GM12878 (cell line): Measurements from ENCODE around the gene MALRD1. TPM values are rescaled to one million over a fixed set of nuclear protein-coding genes. Genes with fewer than 3 reads are reported as not detected.

ENCODE experiments used
- ATAC-seq: fragments of 200-7000 bp; cut with Tn5 transposase; 3 replicates; pipeline ENCODE4 v1.9.1; 2020; ENCODE audit warnings: mild to moderate bottlenecking, moderate library complexity
- BruUV-seq: library from RNA; stranded (reverse); fragments of 400-500 nt; replicated peaks from 2 replicates; lab custom pipeline; 2021; lab: Mats Ljungman, UMichigan
- CTCF ChIA-PET: fragments of 300-600 bp; sonication (Branson Sonifier 250); formaldehyde crosslinking; extraction: SDS; loops from one replicate; lab custom pipeline; 2021; ENCODE audit warnings: inconsistent platforms; lab: Yijun Ruan, JAX
- POLR2A ChIA-PET: fragments of 350-600 bp; formaldehyde crosslinking; extraction: SDS; loops from one replicate; lab custom pipeline; 2021; ENCODE audit warnings: inconsistent platforms; lab: Charles Lee
- RAD21 ChIA-PET: fragments of 300-600 bp; sonication (Branson Sonifier 250); formaldehyde crosslinking; loops from one replicate; lab custom pipeline; 2023; ENCODE audit warnings: antibody characterized with exemption; ENCODE audit not compliant: unreplicated experiment; lab: Charles Lee
- SMC1A ChIA-PET: fragments of 300-600 bp; sonication (Branson Sonifier 250); formaldehyde crosslinking; loops from one replicate; lab custom pipeline; 2023; ENCODE audit not compliant: unreplicated experiment, uncharacterized antibody; lab: Charles Lee
- DNase-seq: peaks from one replicate; pipeline ENCODE4 v3.0.0-alpha.2; 2011; ENCODE audit warnings: low read depth, low spot score
- FAIRE-seq: peaks from 3 replicates; lab custom pipeline; 2011; peaks lifted over from hg19 to GRCh38; lab: Jason Lieb, UNC
- H2AFZ ChIP-seq: 2 replicates; pipeline ENCODE4 v1.6.0; 2011; ENCODE audit warnings: low read depth, low read length, control low read depth; ENCODE audit not compliant: control insufficient read depth
- H3K27ac ChIP-seq: 2 replicates; pipeline ENCODE4 v1.5.1; 2011; ENCODE audit warnings: control low read depth; ENCODE audit not compliant: control insufficient read depth, insufficient read depth
- H3K27me3 ChIP-seq, 2 experiments: replicated peaks in 1 of 2; 2 replicates each; pipeline versions ENCODE4 v1.6.0 to v1.6.1; 2011; ENCODE audit warnings: low read length in 1 of 2; ENCODE audit not compliant: control insufficient read depth in 2 of 2, insufficient read depth in 2 of 2
- H3K36me3 ChIP-seq, 2 experiments: 2 replicates each; pipeline ENCODE4 v1.5.1; 2011; ENCODE audit warnings: low read length in 1 of 2; ENCODE audit not compliant: control insufficient read depth in 2 of 2, insufficient read depth in 2 of 2
- H3K4me1 ChIP-seq: 2 replicates; pipeline ENCODE4 v1.6.1; 2011; ENCODE audit warnings: mild to moderate bottlenecking, low read length, moderate library complexity, mixed read lengths; ENCODE audit not compliant: control insufficient read depth, insufficient read depth
- H3K4me2 ChIP-seq: 2 replicates; pipeline ENCODE4 v1.6.0; 2011; ENCODE audit warnings: control low read depth; ENCODE audit not compliant: control insufficient read depth, insufficient read depth
- H3K4me3 ChIP-seq: fragments of 200-600 bp; sonication (generic); 2 replicates; pipeline ENCODE4 v1.5.1; 2016
- H3K79me2 ChIP-seq: 2 replicates; pipeline ENCODE4 v1.6.0; 2011; ENCODE audit warnings: low read length; ENCODE audit not compliant: control insufficient read depth, insufficient read depth
- H3K9ac ChIP-seq: 2 replicates; pipeline ENCODE4 v1.8.0; 2011; ENCODE audit warnings: low read length, control low read depth, mixed read lengths; ENCODE audit not compliant: control insufficient read depth, insufficient read depth
- H3K9me3 ChIP-seq: replicated peaks from 3 replicates; pipeline ENCODE4 v1.5.1; 2011; ENCODE audit warnings: mild to moderate bottlenecking, low read length; ENCODE audit not compliant: control insufficient read depth, insufficient read depth
- H4K20me1 ChIP-seq: 2 replicates; pipeline ENCODE4 v1.6.0; 2011; ENCODE audit not compliant: control insufficient read depth, insufficient read depth
- CBFB ChIP-seq: IDR thresholded peaks from 2 replicates; pipeline ENCODE4 v1.6.1; 2016; ENCODE audit warnings: antibody characterized with exemption, low read depth
- CREB1 ChIP-seq: IDR thresholded peaks from 2 replicates; pipeline ENCODE4 v1.6.1; 2012; ENCODE audit warnings: low read depth, mild to moderate bottlenecking, inconsistent platforms
- HSF1 ChIP-seq: fragments of 150-350 bp; IDR thresholded peaks from 2 replicates; pipeline ENCODE4 v1.6.1; 2014; ENCODE audit warnings: mild to moderate bottlenecking, low read depth, low read length
- KAT2A ChIP-seq: conservative IDR thresholded peaks from 2 replicates; pipeline ENCODE4 v1.6.1; 2011; ENCODE audit warnings: low read depth, low read length; ENCODE audit not compliant: control insufficient read depth
- KDM1A ChIP-seq: fragments of 200-600 bp; sonication (generic); IDR thresholded peaks from 2 replicates; pipeline ENCODE4 v1.6.1; 2016; ENCODE audit warnings: borderline replicate concordance
- NR2F1 ChIP-seq: fragments of 450-650 bp; conservative IDR thresholded peaks from 2 replicates; pipeline ENCODE4 v1.6.1; 2017; ENCODE audit warnings: mild to moderate bottlenecking
- SP1 ChIP-seq: IDR thresholded peaks from one replicate; pipeline ENCODE4 v1.6.1; 2011; ENCODE audit warnings: low read depth, low read length
- SPI1 ChIP-seq: IDR thresholded peaks from 2 replicates; pipeline ENCODE4 v1.6.1; 2011; ENCODE audit warnings: low read depth, mild to moderate bottlenecking, low read length, moderate library complexity, borderline replicate concordance; ENCODE audit not compliant: insufficient read depth
- STAT1 ChIP-seq: fragments of 450-650 bp; conservative IDR thresholded peaks from 2 replicates; pipeline ENCODE4 v1.6.1; 2014; ENCODE audit warnings: antibody characterized with exemption, mild to moderate bottlenecking
- STAT3 ChIP-seq: IDR thresholded peaks from 2 replicates; pipeline ENCODE4 v1.6.1; 2011; ENCODE audit warnings: low read depth, low read length, improper control_type of control experiment
- WGBS: methylation state at CpG from one replicate; pipeline ENCODE4 v1.1.6; 2016; ENCODE audit warnings: low lambda C conversion rate; ENCODE audit not compliant: insufficient replicate concordance, insufficient coverage; ENCODE audit errors: missing lambda C conversion rate; 5-methylcytosine and 5-hydroxymethylcytosine counted together
- in situ Hi-C: fragments of 300-500 bp; cut with MboI; formaldehyde crosslinking; loops from 9 replicates; pipeline ENCODE4 v1.14.3; 2018; ENCODE audit warnings: mixed read lengths
- intact Hi-C: fragments of 100-400 bp; cut with micrococcal nuclease; formaldehyde crosslinking; loops from one replicate; pipeline ENCODE4 v1.14.2; 2022; ENCODE audit not compliant: unreplicated experiment
- polyA plus RNA-seq, 11 experiments: library from polyadenylated mRNA; depleted of rRNA in 4 of 11; unstranded in 6 of 11; stranded (reverse) in 5 of 11; fragments of >200 nt; fragmentation: Nextera tagmentation in 4 of 11; fragmentation: Illumina TruSeq in 1 of 11; extraction: Ambion mirVana in 4 of 11; extraction: Trizol in 1 of 11; gene quantifications; 1 replicate in 1 of 11; 2 replicates in 10 of 11; pipeline versions ENCODE4 v1.2.1 to v1.2.3, GENCODE V29; 2011 to 2016; ENCODE audit warnings: inconsistent platforms in 2 of 11, missing spikeins in 2 of 11, low read depth in 1 of 11
- total RNA-seq, 4 experiments: library from RNA; depleted of rRNA in 3 of 4; stranded (reverse); fragments of >200 nt in 3 of 4; fragmentation: Illumina TruSeq in 1 of 4; extraction: Trizol in 1 of 4; gene quantifications; 2 replicates each; pipeline versions ENCODE4 v1.2.1 to v1.2.3, GENCODE V29; 2013 to 2021
- TF ChIP-seq, protein P1 (sequence below): IDR thresholded peaks from 2 replicates; pipeline ENCODE4 v1.6.1; 2012; ENCODE audit warnings: low read depth, low read length, improper control_type of control experiment
- TF ChIP-seq, protein P2 (sequence below): fragments of 150-350 bp; IDR thresholded peaks from 2 replicates; pipeline ENCODE4 v1.6.1; 2016; ENCODE audit warnings: low read depth, low read length

Gene MALRD1
- total and polyA plus RNA-seq, 10 of the 15 experiments (the other 5 are each of a cell fraction or from before 2014, with no cell fraction given), result 0.12 to 6.6 (median 0.26) TPM; not detected in 2

DNA sequence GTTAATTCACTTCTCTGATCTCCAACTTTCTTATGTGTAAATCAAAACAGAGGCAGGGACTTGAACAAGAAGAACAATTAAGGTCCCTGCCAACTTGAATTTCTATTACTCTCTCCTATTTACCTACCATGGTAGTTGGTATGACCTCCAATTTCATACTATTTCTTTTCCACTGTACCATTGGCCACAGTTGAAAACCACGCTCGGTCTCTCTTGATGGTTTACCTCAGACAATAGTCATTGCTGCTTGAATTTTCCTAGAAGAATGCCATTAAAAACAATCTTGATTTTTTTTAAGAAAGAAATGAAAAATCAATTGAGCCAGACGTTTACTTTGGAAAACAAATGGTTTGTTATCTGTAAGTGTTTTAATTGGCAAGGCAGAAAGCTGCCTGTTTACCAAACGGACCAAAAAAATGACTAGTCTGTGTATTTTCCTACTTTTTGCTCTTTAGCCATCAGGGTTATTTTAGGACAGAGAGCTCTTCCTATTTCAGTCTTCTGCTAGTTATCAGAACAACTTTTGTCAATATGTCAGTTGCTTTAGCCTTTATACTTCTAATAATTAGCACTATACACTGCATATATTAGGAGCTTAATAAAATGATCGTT is 610.1 kb downstream of the MALRD1 start (continued):
- TF ChIP-seq CREB1 (no peak), STAT3 (no peak), NR2F1 (no peak), KAT2A (no peak), HSF1 (no peak), KDM1A (no peak)

GRCh38 chr10:19659920-19660655 is 611.5 kb downstream of the MALRD1 start:
- H3K9me3 ChIP-seq, result no peaks in the 10 kb centered on the region
- H3K27ac ChIP-seq, result no peak overlapping the region
- no TSS peak for BruUV-seq
- H3K27me3 ChIP-seq, result no peaks in the 10 kb centered on the region
- ChIA-PET CTCF (no interaction called here), POLR2A (no interaction called here), SMC1A (no interaction called here), RAD21 (no interaction called here)
- H3K4me3 ChIP-seq, result no peak overlapping the region
- no peak overlapping the region for H3K4me2 ChIP-seq
- H3K36me3 ChIP-seq, result no peaks in the 10 kb centered on the region
- intact Hi-C loops (no loop called here), in situ Hi-C loops (no loop called here)
- no peak overlapping the region for H3K9ac ChIP-seq
- WGBS, result 5% methylated on average over 4 of the region's 4 CpGs
- no peak for DNase-seq
- no peaks in the 10 kb centered on the region for H4K20me1 ChIP-seq
- H2AFZ ChIP-seq, result no peak overlapping the region
- no peaks in the 10 kb centered on the region for H3K4me1 ChIP-seq
- H3K79me2 ChIP-seq, result no peaks in the 10 kb centered on the region
- no peak for FAIRE-seq
- ATAC-seq, result no peak
- no peak for TF ChIP-seq SPI1
- no peak for TF ChIP-seq SP1
- no peak for TF ChIP-seq CBFB
- TF ChIP-seq, protein P1, sequence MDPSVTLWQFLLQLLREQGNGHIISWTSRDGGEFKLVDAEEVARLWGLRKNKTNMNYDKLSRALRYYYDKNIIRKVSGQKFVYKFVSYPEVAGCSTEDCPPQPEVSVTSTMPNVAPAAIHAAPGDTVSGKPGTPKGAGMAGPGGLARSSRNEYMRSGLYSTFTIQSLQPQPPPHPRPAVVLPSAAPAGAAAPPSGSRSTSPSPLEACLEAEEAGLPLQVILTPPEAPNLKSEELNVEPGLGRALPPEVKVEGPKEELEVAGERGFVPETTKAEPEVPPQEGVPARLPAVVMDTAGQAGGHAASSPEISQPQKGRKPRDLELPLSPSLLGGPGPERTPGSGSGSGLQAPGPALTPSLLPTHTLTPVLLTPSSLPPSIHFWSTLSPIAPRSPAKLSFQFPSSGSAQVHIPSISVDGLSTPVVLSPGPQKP, result no peak
- TF ChIP-seq STAT1, result no peak
- TF ChIP-seq, protein P2, sequence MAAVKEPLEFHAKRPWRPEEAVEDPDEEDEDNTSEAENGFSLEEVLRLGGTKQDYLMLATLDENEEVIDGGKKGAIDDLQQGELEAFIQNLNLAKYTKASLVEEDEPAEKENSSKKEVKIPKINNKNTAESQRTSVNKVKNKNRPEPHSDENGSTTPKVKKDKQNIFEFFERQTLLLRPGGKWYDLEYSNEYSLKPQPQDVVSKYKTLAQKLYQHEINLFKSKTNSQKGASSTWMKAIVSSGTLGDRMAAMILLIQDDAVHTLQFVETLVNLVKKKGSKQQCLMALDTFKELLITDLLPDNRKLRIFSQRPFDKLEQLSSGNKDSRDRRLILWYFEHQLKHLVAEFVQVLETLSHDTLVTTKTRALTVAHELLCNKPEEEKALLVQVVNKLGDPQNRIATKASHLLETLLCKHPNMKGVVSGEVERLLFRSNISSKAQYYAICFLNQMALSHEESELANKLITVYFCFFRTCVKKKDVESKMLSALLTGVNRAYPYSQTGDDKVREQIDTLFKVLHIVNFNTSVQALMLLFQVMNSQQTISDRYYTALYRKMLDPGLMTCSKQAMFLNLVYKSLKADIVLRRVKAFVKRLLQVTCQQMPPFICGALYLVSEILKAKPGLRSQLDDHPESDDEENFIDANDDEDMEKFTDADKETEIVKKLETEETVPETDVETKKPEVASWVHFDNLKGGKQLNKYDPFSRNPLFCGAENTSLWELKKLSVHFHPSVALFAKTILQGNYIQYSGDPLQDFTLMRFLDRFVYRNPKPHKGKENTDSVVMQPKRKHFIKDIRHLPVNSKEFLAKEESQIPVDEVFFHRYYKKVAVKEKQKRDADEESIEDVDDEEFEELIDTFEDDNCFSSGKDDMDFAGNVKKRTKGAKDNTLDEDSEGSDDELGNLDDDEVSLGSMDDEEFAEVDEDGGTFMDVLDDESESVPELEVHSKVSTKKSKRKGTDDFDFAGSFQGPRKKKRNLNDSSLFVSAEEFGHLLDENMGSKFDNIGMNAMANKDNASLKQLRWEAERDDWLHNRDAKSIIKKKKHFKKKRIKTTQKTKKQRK, result no peak
